HG03066 (cell line): ENCODE results near the gene GARIN3.

Source experiments
- ATAC-seq: cut with Tn5 transposase; IDR thresholded peaks from one replicate; pipeline ENCODE4 v1.9.1; 2021; ENCODE audit warnings: low read depth; ENCODE audit not compliant: unreplicated experiment

The GARIN3 gene

GRCh38 chr5:157150995-157151394, 15.1 kb downstream of the GARIN3 start:
- no peak for ATAC-seq

DNA sequence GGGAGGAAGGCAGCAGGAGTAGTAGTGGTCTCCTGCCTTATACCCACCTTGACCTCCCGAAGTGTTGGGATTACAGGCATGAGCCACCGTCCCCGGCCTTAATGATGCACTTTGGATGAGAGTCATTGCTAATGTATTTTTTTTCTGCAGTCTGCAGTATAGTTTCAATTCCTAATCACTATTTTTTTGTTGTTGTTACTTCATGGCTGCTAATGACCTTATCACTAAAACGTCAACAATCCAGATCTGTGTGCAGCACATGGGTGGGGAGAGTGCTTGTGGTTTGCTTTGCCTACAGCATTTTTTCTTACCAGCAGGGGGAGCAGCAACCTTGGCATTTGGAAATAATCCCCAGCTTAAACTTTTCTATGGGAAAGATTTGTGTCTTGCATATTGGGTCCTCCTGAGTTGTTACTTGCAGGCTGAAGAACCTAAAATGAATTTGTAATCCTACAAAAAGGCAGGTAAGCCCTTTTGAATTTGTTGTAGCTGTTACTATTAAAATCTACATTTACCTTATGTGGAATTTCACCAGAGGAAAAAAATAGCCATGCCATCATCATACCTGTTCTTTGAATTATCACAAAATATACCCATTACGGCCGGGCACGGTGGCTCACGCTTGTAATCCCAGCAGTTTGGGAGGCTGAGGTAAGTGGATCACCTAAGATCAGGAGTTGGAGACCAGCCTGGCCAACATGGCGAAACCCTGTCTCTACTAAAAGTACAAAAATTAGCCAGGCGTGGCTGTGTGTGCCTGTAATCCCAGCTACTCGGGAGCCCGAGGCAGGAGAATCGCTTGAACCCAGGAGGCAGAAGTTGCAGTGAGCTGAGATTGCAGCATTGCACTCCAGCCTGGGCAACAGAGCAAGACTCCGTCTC, 17.1 kb downstream of the GARIN3 start:
- peak; percentile 82 for ATAC-seq

DNA sequence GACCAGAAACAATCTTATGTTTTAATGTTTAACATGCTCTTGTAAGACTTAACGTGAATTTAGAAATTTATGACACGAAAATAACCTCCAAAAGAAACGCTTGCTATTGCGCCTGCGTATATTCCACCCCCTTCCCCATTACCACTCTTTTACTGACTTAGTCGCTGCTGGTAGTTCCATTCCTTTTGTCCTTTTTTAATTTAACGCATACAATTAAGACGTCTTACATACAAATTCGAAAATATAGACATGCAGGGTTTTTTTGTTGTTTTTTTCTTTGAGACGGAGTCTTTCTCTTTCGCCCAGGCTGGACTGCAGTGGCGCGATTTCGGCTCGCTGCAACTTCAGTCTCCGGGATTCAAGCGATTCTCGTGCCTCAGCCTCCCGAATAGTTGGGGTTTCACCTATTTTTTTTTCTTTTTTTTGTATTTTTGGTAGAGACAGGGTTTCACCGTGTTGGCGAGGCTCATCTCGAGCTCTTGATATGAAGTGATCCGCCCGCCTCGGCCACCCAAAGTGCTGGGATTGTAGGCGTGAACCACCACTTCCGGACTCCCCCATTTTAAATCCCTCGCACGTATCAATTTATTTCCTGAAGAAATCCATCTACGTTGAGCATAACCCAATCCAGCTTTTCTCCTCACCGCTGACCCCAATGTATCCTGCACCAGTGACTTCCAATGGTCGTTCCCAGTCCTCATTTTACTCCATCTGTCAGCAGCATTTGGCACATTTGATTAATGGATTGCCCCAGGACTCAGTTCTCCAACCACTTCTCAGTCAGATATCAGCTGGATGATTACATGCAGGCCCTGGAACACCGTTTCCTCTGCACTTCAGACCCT, 22.7 kb downstream of the GARIN3 start:
- peak; percentile 18 for ATAC-seq

GRCh38 chr5:157142317-157143126, 23.5 kb downstream of the GARIN3 start, which contains the start of gene MED7:
Gene MED7, minus strand, starts transcription at chr5:157142865. Its CDS starts 3,434 bp downstream, at chr5:157139431.
- ATAC-seq, result peak; percentile 100

DNA sequence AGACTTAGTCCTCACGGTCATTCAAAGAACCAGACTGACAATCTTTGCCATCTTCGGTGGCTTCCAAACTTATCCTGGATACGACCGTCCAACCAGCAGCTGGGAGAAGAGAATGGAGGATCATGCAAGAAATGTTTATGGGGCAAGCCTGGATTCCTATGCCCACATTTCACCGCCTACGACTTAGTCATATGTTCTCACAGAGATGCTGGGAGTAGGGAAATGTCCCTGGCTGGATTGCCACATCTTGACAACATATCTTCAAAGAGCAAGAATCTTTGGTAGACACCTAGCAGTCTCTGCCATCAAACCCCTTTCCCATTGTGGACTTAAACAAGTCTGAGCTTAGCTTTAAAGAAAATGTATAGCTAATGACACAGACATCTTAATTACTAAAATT, 28.4 kb downstream of the GARIN3 start:
- no peak for ATAC-seq

GRCh38 chr5:157132281-157132612, 33.8 kb downstream of the GARIN3 start:
- no peak for ATAC-seq

GRCh38 chr5:157130925-157131324, 35.1 kb downstream of the GARIN3 start:
- ATAC-seq, result no peak

DNA sequence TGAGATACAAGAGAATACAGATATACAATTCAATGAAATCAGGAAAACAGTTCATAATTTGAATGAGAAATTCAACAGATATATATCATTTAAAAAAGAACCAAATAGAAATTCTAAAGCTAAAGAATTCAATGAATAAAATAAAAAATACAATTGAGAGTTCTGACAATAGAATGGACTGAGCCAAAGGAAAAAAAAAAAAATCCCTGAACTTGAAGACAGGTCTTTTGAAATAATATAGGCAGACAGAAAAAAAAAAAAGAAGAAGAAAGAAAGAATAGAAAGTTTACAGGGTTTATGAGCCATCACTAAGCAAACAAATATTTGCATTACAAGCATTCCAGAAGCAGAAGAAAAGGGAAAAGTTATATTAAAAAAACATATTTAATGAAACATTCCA, 44.4 kb downstream of the GARIN3 start:
- ATAC-seq, result no peak

DNA sequence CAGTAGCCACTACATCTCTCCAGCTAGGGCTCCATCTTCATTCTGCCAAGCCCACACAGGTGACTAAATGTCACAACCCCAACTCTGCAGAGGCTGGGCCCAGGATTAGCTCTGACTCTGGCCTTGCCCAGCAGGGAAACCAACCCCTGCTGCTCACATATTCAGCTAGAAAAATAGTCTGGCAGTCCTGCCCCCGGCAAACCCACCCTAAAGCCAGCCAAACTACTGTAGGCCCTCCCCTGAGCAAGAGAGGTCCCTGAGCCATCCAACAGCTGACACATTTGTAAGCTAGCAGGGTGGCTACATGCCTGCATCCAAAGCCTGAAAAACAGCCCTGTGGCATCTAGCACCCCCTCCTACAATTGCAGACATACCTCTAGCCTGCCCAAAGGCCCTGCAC, 46.0 kb downstream of the GARIN3 start:
- no peak for ATAC-seq

GRCh38 chr5:157116483-157116954, 49.5 kb downstream of the GARIN3 start:
- peak; percentile 53 for ATAC-seq

DNA sequence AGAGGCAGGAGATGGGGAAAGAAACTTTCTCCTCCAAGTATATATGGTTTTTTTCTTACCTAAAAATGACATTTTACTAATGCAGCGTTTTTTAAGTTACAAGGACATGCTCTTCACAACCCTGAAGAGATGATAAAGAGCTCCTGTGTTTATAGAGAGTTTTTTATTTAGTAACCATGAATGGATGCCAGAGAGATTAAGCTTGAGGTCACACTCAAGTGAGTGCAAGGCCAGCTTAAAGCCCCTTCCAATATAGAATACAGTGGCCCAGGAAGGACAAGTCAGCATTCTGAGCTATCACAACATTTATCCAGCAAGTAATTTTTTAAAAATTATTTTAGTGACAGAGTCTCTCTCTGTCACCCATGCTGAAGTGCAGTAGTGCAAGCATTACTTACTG, 50.6 kb downstream of the GARIN3 start:
- ATAC-seq, result no peak

GRCh38 chr5:157115012-157115411, 51.1 kb downstream of the GARIN3 start:
- no peak for ATAC-seq

DNA sequence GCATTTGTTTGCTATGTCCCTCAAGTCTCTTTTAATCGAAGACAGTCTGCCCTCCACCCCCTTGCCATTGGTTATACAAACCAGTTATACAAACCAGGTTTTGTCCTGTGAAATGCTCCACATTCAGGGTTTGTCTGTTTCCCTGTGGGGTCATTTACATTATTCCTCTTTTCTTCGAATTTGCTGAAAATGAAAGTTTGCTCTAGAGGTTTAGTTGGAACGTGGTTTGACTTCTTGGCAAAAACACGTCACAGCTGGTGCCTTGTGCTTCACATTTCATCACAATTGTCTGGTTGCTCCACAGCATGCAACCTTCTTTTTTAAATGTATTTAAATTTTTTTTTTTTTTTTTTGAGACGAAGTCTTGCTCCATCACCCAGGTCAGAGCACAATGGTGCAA, 53.1 kb downstream of the GARIN3 start:
- ATAC-seq, result no peak
